ENCODE results near the gene HEXIM1. TPM values are rescaled to one million over a fixed set of nuclear protein-coding genes. Genes with fewer than 3 reads are reported as not detected.

HEXIM1 gene
- total RNA-seq, 1 donor from 2014 or later: 21.0 TPM

DNA sequence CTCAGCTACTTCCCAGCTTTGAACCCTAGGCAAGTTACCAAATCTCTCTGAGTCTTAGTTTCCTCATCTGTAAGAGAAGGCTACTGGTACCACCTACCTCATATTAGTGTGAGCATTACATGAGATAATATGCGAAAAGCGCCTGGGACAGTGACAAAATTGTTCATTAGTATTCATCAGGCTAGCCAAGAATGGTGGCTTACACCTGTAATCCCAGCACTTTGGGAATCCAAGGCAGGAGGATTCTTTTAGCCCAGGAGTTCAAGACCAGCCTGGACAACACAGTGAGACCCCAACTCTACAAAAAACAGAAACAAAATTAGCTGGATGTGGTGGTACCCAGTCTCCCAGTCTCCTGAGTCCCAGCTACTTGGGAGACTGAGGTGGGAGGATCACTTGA, 19.3 kb upstream of the HEXIM1 start:
- no peak for DNase-seq (ENCODE audit: low read depth)

DNA sequence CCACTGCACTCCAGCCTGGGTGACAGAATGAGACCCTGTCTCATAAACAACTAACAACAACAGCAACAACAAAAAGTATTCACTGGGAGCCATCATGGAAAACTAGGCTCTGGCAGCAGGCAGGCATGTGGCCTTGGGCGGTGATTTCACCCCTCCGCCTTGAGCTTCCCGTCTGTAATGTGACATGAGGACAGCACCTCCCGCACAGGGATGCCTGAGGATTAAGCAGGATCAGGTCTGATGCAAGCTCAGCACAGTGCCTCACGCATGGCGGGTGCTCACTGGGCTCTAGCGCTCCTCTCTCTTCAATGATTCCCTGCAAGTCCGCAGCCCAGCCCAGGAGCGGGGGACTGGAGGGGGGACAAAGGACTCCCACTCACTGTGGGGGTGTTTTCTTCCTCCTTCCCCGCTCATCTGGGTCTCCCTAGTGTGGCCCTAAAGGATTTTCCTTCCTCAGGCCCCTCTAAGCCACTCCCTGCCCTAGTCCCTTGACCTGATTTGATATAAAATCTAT, 18.8 kb upstream of the HEXIM1 start:
- DNase-seq (ENCODE audit: low read depth): peak; percentile 64

DNA sequence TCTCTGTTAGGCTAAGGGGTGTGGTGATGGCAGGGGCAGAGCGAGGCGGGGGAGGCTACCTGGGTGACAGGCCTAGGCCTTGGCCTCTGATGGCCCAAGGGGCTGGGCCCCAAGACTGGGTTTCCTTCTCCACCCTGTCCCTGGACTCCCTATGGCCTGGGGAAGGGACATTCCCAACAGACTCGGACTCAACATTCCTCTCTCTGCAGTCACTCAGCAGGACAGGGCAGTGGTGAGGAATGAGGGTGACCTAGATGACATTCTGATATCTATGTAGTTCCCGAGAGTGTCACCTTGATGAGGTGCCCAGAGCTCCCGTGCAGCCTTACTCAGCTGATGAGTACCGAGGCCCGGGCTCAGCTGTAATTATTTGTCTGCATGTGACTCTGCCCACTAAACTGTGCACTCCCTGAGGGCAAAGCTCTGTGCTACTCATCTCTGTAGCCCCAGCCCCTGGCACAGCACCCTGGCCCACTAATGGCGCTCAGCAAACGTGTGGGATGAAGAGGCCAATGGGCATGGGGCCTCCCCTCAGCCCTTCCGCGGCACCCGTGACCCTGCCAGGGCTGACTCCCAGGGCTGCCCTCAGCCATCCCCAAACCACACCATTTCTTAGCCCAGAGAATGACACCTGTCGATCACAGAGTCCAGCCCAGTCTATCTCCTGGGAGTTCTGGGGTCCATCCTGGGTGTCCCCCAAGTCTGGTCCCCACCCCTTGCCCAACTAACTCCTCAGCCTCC, 18.2 kb upstream of the HEXIM1 start:
- no peak for DNase-seq (ENCODE audit: low read depth)

DNA sequence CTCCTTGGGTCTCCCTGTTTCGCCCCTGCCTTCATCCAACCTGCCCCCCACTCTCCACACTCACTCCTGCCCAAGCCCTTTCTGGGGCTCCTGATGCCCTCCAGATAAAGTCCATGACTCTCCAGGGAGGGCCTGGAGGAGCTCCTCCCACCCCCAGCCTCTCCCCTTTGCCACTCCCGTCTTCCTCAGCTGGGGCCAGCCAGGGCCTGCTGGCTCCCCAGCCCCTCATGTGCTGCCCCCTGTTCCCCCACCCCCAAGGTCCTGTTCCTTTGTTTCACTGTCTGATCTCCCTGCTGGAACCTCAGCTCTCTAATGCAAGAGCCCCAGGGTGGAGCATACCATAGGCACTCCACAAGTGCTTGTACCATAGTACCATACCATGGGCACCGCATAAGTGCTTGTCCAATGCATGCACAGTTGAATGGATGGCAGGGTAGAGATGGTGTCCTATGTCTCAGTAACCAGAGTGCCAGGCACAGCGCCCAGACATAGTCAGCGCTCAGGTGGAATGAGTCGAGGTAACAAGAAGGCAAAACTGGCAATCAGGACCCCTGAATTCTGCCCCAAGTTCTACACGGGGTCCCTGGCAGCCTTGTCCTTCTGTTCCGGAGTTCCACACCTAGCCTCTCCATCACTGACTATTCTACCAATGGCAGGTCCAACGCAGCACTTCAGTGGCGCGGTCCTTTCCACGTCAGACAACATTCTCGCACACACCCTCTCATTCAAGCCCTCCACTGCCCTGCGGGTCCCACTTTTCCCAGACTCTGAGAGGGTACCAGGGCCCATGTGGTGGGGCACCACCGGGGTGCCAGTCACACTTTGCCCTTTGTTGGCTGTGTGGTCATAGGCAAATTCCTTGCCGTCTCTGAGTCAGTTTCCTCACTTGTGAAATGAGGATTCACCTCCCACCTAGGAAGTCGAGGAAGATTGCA, 17.3 kb upstream of the HEXIM1 start:
- DNase-seq (ENCODE audit: low read depth): no peak

DNA sequence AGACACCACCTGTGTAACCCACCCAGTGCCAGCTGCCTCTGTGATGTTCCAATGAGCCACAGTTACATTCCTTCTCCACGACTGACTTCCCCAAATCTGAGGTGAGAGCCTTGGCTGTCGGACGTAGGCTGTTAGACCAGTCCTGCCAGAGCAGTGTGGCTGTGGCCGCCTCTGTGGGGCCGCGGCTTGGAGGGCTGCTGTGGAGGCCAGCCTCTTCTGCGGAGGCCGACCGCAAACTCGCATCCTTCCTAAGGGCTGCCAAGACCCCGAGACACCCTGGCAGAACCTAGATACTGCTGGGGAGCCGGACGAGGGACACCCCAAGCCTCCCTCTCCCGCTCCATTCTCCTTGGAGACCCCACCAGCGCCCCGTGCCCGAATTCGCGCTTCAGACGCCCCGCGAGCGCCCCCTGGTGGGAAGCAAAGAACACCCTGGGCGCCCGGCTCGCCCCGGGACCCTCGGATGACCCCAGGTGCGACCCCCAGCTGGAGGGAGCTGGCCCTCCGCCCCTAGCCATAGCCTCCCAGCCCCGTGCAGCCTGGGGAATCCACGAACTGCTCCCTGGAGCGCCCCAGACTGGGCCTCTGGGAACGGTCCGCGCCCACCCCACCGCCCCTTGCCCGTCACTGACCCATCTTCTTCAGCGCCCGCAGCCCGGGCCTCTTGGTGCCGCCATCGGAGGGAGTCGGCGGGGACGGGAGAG, 16.5 kb upstream of the HEXIM1 start:
- DNase-seq (ENCODE audit: low read depth): no peak

DNA sequence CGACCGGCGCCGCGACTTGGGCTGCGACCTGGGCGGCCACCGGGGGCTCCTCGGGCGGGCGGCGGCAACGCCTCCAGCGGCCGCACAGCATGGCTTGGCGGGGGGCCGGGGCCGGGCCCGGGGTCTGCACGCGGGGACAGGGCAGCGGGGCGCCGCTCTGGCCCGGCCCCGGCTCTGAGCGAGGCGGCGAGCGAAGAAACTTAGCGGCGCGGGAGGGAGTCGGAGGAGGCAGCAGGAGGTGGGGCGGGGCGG, 16.0 kb upstream of the HEXIM1 start, which contains the start of gene PLCD3:
TSS of gene PLCD3 (minus strand) at position 196 of the 252 bp plus-strand sequence. CDS start at position 91, 105 bp downstream.
- no peak for DNase-seq (ENCODE audit: low read depth)

DNA sequence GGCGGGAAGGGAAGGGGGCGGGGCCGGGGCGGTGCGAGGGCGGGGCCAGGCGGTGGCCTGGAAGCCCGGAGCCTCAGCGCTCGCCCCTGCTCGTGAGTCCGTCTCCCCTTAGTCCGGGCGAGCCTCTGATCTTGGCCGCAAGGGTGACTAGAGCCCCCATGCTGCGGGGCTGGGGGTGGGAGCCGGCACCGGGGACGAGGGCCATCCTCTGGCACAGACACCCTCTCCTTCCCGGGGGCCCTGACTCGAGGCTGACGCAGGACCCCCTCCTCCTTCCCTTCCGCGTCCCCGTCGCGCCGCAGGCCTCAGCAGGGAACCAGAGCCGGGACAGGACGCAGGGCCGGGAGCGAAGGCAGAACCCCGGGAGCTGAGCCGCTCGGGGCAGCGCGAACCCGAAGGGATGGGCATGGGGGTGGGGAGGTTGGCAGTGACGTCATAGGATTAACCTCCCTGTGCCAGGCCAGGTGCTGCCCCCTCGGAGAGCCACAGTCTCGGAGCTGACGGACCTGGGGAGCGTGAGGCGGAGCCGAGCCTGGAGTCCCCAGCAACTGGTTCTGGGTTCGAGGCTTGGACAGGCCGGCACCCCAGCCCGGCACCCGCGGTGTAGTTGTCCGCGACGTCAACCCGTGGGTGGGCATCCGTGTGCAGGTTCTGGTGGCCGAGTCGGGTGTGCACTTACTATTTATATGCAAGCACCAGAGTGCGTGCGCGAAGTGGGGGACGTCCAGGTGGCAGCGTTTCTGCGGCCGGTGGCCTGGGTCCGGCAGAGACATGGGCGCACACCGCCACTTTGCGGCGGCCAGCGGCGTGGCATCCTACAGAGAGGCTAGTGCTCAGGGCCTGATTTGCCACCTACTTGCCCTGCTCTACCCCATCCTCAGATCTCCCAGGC, 15.5 kb upstream of the HEXIM1 start:
- DNase-seq (ENCODE audit: low read depth): peak; percentile 84

DNA sequence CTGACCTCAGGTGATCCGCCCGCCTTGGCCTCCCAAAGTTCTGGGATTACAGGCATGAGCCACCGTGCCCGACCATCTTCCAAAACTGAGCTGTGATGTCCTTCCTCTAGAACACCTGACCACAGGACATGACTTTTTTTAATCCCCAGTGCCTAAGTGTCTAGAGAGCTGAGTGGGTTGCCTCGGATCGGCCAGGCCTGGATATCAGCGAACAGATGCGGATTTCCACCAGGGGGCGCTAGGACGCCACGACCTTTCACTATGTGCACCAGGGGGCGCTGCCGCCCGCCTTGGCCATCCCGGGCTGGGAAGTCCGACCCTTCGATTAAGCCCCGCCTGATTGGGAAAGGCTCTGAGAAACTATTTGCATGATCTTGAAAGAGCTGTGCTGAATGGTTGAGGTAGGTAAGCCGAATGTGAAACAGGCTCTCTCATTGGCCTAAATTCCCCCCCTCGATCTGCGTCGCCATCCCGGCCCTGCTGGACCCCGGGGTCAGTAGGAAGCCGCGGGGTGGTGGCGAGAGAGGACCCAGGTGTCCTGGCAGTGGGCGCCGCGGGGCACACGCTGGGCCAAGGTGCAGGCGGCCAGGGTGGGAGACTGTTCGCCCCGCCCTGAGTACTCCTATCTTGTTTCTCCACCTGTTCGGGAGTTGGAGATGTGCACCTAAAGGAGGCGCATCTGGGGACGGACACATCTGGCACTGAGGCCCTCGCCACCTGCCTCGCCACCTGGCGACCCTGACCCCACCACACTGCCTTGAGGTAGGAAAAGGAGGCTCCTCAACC, 12.9 kb upstream of the HEXIM1 start, which contains the start of gene ACBD4:
TSS of gene ACBD4 (plus strand) at position 496 of the 786 bp plus-strand sequence. CDS start 458 bp downstream, outside the sequence.
- peak; percentile 98 for DNase-seq (ENCODE audit: low read depth)

DNA sequence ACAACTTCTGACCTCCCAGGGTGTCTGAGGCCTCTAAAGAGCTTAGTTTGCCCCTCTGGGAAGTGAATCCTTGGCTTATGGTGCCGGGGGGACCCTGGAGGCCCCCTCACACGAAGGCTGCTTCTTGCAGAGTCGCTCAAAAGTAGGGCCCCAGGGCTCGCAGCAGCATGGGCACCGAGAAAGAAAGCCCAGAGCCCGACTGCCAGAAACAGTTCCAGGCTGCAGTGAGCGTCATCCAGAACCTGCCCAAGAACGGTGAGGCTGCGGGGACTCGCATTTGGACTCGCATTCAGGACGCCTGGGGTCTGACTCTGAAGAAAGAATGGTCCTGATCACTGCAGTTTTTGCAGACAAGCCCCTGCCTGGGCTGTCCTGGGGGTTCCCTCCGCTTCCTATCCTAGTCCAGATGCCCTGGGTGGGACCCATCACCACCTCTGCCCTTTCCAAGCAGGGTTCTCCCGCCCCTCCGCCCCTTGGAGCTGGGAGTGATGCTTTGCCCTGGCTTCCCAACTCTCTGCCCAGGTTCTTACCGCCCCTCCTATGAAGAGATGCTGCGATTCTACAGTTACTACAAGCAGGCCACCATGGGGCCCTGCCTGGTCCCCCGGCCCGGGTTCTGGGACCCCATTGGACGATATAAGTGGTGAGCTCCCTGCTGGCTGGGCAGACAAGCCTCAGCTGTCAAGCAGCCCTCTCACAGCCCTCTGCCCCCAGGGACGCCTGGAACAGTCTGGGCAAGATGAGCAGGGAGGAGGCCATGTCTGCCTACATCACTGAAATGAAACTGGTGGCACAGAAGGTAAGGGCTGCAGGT, 12.1 kb upstream of the HEXIM1 start:
- DNase-seq (ENCODE audit: low read depth): no peak

DNA sequence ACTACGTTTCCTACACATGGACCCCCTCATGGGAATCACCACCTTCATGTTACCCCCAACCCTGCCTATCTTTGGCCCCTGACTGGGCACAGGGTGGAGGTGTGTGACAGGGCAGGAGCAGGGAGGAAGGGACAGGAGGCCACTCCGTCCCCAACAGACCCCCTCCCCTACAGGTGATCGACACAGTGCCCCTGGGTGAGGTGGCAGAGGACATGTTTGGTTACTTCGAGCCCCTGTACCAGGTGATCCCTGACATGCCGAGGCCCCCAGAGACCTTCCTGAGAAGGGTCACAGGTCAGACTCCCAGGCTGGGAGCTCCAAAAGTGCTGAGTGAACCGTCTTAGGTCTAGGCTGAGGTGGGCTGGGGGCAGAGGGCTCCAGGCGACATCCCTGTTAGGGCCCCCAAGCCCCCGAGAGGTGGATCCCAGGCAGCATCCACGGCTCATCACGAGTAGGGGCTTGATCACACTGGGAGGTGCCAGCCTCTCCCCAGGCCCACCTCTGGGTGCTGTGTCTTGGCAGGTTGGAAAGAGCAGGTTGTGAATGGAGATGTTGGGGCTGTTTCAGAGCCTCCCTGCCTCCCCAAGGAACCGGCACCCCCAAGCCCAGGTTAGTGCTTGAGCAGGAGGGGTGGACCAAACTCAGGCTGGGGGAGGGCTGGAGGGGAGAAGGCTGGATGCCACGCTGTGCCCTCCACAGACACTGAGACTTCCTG, 11.3 kb upstream of the HEXIM1 start:
- no peak for DNase-seq (ENCODE audit: low read depth)

DNA sequence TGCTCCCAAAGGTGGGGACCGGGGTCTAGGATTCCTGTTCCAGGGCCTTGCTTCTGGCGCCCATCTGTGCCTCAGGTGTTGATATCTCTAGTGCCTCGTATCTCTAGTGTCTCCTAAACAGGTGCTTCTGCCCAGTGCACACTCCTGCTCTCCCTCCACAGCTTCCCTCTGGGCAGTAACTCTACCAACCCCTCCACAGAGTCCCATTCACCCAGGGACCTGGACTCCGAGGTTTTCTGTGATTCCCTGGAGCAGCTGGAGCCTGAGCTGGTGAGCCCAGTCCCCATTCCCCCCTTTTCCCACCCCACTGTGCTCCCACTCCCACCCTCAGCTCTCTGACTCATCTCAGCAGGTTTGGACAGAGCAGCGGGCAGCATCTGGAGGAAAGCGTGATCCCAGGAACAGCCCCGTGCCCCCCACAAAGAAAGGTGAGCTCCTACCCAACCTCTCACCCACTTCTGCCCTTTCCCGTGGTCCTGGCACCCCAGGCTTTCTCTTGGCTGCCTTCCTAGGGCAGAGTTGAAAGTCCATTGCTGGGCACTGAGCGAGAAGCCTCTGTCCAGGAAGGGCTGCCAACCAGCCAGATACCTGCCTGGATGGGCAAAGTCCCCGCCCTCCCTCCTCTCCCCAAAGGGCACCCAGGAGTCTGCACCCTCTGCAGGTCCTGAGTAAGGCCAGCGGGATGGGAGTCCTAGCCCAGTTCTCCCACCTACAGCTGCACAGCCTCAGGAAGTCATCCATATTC, 10.5 kb upstream of the HEXIM1 start:
- DNase-seq (ENCODE audit: low read depth): no peak

DNA sequence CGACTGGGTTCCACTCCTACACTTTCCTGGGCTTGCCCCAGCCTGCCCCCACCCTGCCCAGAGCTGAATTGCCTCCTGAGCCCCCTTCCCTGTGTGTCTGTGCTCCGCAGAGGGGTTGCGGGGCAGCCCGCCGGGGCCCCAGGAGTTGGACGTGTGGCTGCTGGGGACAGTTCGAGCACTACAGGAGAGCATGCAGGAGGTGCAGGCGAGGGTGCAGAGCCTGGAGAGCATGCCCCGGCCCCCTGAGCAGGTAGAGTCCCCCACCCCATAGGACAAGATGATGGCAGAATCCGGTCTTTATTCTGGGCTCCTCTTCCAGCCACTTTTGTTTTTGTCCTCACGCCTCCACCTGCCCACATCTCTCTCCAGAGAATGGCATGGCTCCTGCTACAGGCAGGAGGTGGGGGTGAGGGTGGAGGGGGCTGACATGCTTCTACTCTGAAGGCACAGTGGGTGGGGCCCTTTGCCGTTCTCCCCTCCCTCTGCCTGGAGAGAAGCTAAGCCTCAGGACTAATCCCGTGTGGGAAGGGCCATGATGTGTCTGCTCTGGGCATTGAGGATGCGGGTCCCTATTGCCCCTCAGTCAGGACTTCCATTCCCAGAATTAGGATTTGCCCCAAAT, 9.3 kb upstream of the HEXIM1 start:
- DNase-seq (ENCODE audit: low read depth): no peak

DNA sequence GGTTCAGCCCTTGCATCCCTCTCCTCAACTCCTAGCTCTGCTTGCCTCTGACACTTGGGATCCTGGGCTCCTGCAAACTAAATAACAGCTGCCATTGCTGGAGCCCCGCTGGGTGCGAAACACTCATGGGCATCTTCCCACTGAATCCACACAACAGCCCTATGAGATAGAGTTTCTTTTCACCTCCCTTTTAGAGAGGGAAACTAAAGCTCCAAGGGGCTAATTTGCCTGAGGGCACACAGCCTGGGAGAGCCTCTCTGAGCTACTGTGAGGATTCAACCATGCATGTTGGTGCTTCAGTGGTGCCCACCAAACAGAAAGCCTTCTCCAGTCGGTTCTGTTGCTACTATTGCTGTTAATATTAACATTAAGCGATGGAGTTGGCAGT, 8.7 kb upstream of the HEXIM1 start:
- DNase-seq (ENCODE audit: low read depth): no peak

DNA sequence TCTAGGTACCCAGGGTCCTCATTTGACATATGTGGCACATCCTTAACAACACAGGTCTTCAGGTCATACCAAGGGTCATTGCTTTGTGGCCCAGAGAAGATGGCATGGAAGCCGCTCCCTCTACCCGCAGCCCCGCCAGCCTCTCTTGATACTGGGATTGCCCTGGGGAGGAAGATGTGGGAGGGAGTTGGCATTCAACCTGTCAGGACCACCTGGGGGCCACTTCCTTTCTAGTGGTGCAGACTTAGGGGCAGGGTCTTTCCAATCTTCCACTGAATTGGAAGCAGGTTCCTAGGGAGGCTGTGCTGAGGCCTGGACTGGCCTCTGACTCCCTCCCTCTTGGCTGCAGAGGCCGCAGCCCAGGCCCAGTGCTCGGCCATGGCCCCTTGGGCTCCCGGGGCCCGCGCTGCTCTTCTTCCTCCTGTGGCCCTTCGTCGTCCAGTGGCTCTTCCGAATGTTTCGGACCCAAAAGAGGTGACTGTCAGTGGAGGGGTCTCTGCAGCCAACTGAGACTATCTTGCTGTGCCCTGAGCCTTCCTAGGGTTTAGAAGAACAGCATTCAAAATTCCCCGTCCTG, 5.1 kb upstream of the HEXIM1 start:
- no peak for DNase-seq (ENCODE audit: low read depth)

DNA sequence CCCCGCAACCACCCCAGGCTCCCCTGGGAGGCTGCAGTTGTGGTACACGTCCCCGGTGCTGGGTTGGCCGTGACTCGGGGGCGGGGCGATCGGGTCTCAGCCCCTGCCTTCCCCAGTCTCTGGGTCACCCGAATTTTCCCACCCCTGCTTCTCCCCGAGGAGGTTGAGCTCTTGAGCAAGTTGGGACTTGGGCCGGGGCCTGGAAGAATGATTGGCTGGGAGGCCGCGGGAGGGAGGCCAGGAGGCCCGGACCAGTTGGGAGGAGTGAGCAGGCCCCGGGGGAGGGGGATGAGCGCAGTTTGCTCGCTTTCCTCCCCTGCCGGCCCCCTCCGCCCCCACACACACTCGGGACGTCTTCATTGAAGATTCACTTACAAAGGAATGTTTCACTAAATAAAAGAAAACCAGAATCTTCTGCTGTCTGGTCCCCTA, 4.5 kb upstream of the HEXIM1 start:
- no peak for DNase-seq (ENCODE audit: low read depth)

DNA sequence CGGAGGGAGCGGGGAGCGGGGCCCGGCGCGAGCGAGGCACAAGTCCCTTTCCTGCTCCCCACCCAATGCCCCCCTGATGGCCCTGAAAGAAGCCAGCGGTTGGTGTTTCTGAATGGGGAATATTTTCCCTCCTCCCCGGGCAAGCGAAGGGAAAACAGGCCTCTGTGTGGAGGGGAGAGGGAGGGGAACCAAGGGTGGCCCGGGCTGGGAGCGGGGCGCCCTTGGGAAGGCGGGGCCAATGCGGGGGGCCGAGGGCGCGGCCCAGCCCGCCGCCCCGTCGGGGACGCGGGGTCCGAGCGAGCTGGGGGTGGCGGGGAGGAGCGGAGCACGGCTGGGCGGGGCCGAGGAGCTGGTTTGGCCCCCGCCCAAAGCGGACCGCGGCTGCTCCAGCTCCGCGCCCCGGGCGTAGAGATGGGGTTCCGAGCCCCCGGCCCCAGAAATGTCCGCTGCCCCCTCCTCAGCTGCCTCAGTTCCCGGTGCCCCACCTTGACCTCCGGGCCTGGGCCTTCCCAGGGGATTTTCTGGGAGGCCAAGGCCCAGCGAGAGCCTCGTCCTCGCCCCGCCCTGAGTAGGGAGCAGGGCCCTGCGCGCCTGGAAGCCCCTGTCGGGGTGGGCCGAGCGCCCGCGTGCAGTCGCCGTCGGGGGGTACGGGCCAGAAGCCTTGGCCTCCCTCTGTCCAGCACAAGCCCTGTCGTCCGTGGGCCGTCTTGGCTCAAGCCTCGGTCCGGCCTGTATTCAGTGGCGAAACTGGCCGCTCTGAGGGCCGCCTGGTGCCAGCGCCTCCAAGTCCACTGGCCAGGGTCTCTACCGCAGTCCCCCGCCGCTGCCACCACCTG, 3.9 kb upstream of the HEXIM1 start:
- DNase-seq (ENCODE audit: low read depth): no peak

Measured in myocyte (in vitro differentiated cells).